Embryonic facial prominence (tissue), 1 donor: Measurements from ENCODE around the gene FOXP2.
"Not testable (repeated sequence)": the region's sequence is repeated elsewhere in the genome, so short reads cannot be mapped to it uniquely, and the experiment has no call there.

ENCODE experiments used
- DNase-seq: peaks from one replicate; pipeline ENCODE4 v3.0.0-alpha.2; 2016; ENCODE audit errors: extremely low spot score

Gene FOXP2

GRCh38 chr7:114502454-114503254 is 88.0 kb downstream of the FOXP2 start:
- no peak for DNase-seq

DNA sequence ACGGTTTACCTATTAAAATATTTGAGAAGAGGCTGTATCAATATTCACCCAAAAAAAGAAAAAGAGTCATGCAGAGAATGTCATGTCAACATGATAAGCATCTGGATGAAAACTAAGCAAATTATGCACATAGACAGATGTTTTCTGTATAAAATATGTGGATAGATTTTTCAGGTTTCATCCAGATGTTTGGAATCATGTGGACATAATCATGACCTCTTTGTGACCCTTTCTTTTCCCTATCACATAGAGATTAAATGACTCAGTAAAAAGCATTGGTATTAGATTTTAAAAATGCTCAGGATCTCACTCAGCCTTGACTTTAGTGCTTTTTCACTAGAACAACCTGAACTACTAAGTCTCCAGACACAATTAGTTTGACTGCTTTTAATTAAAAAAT is 90.0 kb downstream of the FOXP2 start:
- no peak for DNase-seq

DNA sequence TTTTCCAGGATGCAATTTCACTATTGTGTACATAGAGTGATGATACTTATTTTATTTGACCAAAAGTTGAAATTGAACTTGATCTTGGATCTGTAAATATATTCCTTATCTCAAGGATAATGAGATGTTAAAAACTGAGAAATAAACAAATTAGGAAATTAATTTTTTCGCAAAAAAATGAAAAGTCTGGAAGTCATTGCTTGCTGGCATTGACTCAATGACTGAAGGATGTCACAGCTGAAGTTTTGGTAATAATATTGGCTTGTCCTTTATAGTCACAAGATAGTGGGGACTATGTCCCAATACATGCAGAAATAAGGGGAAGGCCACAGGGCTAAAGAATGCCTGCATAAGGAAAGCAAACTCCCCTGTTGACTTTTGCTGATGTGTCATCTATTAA is 92.8 kb downstream of the FOXP2 start:
- no peak for DNase-seq

GRCh38 chr7:114508086-114508485 is 93.5 kb downstream of the FOXP2 start:
- no peak for DNase-seq

GRCh38 chr7:114510824-114511223 is 96.2 kb downstream of the FOXP2 start:
- not testable (repeated sequence) for DNase-seq

DNA sequence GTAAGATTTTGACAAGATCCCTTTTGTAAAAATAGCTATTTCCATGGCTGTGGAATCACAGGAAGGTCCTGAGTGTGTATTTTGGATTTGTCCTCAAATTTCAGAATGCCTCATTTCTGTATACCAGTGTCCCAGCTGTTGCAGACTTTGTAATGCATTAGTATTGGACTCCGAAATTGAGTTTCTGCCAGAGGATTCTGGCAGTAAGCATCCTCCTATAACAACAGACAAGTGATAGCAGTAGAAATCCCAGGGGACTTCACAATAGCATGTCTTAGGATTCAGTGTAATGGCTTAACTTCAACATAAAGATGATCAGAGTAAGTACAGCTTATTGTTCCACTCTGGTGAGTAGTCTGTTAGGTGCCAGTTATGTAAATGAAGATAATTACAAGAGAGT is 104.6 kb downstream of the FOXP2 start:
- DNase-seq = no peak

GRCh38 chr7:114522081-114522480 is 107.5 kb downstream of the FOXP2 start:
- no peak for DNase-seq

GRCh38 chr7:114527589-114527988 is 113.0 kb downstream of the FOXP2 start:
- DNase-seq = no peak

- peak; percentile 73 for DNase-seq
These were observed 115.5 kb downstream of the FOXP2 start for GRCh38 chr7:114530057-114530611.

- no peak for DNase-seq
These were observed 116.7 kb downstream of the FOXP2 start for GRCh38 chr7:114531326-114531725.

- peak; percentile 22 for DNase-seq
These were observed 118.5 kb downstream of the FOXP2 start for GRCh38 chr7:114533131-114533530.

GRCh38 chr7:114534953-114535352 is 120.3 kb downstream of the FOXP2 start:
- no peak for DNase-seq

DNA sequence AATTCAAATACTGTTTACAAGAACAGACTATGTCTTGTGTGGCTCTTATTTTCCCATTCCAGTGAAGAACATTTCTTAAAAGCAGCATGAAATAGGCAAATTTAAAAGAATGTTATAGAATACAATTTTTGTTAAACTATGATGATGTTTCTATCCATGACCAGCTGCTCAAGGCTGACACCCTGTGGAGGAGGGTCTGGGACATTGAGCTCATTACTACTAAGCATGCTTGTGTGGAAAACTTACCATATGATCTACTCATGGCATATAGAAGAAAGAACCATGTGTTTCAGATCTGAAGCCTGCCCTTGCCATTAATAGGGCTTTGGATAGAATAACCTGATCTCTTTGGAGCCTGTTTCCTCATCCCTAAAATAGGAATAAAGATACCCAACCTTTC is 125.0 kb downstream of the FOXP2 start:
- no peak for DNase-seq

DNA sequence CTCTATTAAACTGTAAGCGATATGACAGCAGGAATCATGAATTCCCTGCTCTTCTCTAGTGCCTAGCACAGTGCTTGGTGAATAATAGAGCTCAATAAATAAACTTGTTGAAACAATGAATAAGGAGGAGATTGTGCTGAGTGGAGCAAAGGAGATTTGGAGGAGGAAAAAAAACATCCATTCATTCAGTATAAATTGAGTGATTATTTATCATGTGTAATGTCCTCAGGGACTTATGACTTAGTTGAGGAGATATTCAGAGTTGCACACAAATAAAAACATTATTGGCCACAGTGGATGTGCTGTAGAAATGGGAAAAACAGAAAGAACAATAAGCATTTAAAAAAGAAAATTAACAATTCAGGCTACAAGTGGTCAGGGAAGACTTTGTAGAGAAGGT is 125.7 kb downstream of the FOXP2 start:
- no peak for DNase-seq

DNA sequence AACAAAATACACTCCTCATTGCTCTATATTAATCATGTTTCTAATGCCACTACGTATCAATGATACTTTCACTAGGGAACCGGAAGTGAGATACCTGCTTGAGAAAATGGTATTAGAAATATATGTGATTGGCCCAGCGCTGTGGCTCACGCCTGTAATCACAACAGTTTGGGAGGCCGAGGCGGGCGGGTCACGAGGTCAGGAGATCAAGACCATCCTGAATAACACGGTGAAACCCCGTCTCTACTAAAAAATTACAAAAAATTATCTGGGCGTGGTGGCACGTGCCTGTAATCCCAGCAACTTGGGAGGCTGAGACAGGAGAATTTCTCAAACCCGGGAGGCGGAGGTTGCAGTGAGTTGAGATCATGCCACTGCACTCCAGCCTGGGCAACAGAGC is 132.7 kb downstream of the FOXP2 start:
- not testable (repeated sequence) for DNase-seq

GRCh38 chr7:114548081-114548980 is 133.7 kb downstream of the FOXP2 start:
- no peak for DNase-seq

DNA sequence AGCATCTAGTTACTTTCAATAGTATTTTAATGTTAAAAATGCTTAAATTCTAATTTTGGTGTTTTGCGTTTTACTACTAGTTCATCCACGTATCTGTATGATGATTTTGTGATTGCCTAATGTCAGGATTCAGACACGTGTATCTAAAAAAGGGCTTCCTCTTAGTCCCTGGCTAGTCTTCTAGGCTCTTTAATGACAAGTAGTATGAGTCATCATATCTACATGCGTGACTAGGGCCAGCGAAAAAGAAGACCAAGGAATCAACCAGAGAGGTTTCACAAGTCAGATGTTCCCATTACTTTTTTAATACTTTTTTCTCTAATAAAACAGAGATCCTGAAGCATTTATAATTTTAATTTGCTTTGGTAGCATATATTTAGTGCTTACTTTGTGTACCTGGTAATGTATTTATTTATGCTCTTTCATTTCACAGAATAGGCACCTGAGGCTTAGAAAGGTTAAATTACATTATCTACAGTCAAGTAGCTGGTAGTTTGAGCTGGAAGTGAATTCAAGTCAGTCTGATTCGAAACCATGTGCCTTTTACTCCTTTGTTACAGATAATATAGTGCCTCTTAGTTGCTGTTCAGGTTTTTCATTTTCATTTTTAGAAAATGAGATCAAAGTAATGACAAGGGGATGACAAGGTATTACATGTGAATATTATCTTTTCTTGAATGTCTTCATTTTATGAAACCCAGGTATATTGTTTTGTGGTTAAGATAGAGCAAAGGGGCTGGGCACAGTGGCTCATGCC is 140.3 kb downstream of the FOXP2 start:
- DNase-seq = no peak

GRCh38 chr7:114567416-114567815 is 152.8 kb downstream of the FOXP2 start:
- no peak for DNase-seq

DNA sequence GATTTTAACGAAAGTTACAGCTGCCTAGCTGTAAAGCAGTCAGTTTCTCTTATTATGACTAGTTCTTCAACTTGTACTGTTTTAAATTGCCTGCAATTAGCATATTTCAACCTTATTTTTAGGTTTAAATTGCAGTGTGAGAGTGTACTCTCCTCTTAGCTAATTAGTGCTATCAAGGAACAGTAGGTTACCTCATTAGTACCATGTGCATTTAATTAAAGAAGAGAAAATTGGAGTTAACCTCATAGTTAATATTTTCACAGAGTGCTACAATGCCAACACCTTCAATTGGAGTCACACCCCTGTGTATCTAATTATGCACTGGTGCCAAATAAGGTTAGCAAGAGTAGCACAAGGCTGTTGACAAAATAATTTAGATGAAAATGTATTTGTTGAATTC is 154.6 kb downstream of the FOXP2 start:
- DNase-seq = no peak

DNA sequence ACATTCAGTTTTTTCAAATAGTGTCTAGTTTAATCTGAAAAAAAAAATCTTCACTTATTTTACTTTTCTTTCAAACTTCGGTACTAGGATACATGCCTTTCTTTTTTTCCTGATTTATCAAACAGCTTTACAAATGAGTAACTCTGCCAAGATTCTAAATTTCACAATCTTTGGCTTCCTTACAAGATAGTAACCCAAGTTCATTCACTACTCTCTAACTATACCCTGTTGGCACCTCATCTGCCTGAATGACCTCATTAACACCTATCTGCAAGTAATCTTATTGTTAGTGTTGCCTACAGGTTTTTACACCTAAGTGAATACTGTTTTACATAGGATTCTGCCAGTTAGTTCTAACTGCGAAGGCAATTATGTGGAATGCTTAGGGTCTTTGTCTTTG is 159.8 kb downstream of the FOXP2 start:
- no peak for DNase-seq

- DNase-seq = no peak
These were observed 160.5 kb downstream of the FOXP2 start for GRCh38 chr7:114575098-114575497.

DNA sequence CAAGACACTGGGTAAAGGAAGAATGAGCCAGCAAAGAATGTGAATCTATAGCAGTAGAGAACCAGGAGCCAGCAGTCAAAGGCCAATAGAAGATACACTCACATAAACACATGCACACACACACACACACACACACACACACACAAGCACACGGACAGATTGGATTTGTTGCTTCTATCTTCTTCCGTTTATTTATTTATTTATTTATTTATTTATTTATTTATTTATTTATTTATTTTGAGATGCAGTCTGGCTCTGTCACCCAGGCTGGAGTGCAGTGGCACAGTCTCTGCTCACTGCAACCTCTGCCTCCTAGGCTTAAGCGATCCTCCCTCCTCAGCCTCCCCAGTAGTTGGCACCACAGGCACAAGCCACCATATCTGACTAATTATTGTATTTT is 166.3 kb downstream of the FOXP2 start:
- not testable (repeated sequence) for DNase-seq
